Body of pancreas (tissue), 4 donors: ENCODE data around the gene DOK3. TPM values are rescaled to one million over a fixed set of nuclear protein-coding genes. Genes with fewer than 3 reads are reported as not detected.
A peak's percentile ranks its signal among the peaks of the same experiment; 100 is the strongest.

Source experiments
- ATAC-seq: fragments of 150-250 bp; one replicate; pipeline ENCODE4 v1.9.1; 2016
- DNase-seq, 4 donors: peaks; one replicate each; pipeline ENCODE4 v3.0.0-alpha.2; 2019
- H3K27ac ChIP-seq, 4 donors: fragments of 200-600 bp; sonication (generic); 1 replicate in 3 of 4; 2 replicates in 1 of 4; pipeline versions ENCODE4 v1.5.1 to v1.6.1; 2016 to 2019; ENCODE audit warnings: mild to moderate bottlenecking in 1 of 4, mixed read lengths in 1 of 4, moderate library complexity in 1 of 4
- H3K27me3 ChIP-seq, 2 donors: fragments of 200-600 bp; sonication (generic); one replicate each; pipeline ENCODE4 v1.6.0; 2016; ENCODE audit warnings: mild to moderate bottlenecking in 1 of 2
- H3K36me3 ChIP-seq, 2 donors: fragments of 200-600 bp; sonication (generic); replicated peaks in 1 of 2; 2 replicates each; pipeline ENCODE4 v1.5.1; 2016; ENCODE audit warnings: low read depth in 2 of 2; ENCODE audit not compliant: insufficient read depth in 1 of 2
- H3K4me1 ChIP-seq: fragments of 200-600 bp; sonication (generic); one replicate; pipeline ENCODE4 v1.6.0; 2016
- H3K4me3 ChIP-seq, 2 donors: fragments of 200-600 bp; sonication (generic); 1 replicate in 1 of 2; 2 replicates in 1 of 2; pipeline ENCODE4 v1.5.1; 2016 to 2019
- H3K9me3 ChIP-seq, 3 donors: fragments of 200-600 bp; sonication (generic); 1 replicate in 2 of 3; 2 replicates in 1 of 3; pipeline ENCODE4 v1.5.1; 2016
- CTCF ChIP-seq, 7 experiments: fragments of 450-650 bp in 4 of 7; fragments of 200-600 bp in 3 of 7; sonication (generic) in 3 of 7; IDR thresholded peaks; one replicate each; pipeline ENCODE4 v1.5.1; 2016 to 2019; ENCODE audit warnings: antibody characterized with exemption in 7 of 7
- POLR2A ChIP-seq, 3 donors: fragments of 450-650 bp; IDR thresholded peaks; one replicate each; pipeline ENCODE4 v1.6.1; 2016; ENCODE audit warnings: antibody characterized with exemption in 3 of 3, mild to moderate bottlenecking in 2 of 3
- WGBS, 2 donors: methylation state at CpG; one replicate each; pipeline ENCODE4 v1.1.5; 2017; 5-methylcytosine and 5-hydroxymethylcytosine counted together
- intact Hi-C: fragments of 100-400 bp; cut with DNase I; formaldehyde crosslinking; loops from one replicate; pipeline ENCODE4 v1.15.1; 2023
- total RNA-seq, 2 donors: library from RNA; depleted of rRNA; stranded (reverse); fragments of >200 nt; gene quantifications; one replicate each; pipeline ENCODE4 v1.1.0, GENCODE V29; 2016

The DOK3 gene
- total RNA-seq, 2 donors from 2014 or later, result 3.3 to 5.4 TPM

- no peaks in the 10 kb centered on the region for H3K27me3 ChIP-seq
- H3K4me3 ChIP-seq, result no peak overlapping the region
- H3K9me3 ChIP-seq, result no peaks in the 10 kb centered on the region
- no peak for ATAC-seq
- H3K27ac ChIP-seq, result no peak overlapping the region
- peaks cover 16% of the 10 kb centered on the region for H3K4me1 ChIP-seq
- peak in 1 of 4 donors; percentile 29 for DNase-seq
- intact Hi-C loops, result no loop called here
- TF ChIP-seq CTCF (IDR thresholded peaks at IDR 0.05) (peak in 6 of 7 experiments; percentile 12 to 40 (median 25)), POLR2A (IDR thresholded peaks at IDR 0.05) (no peak)
- no peaks in the 10 kb centered on the region for H3K36me3 ChIP-seq
- WGBS, 2 donors, result 68 to 74% methylated on average over 37 to 42 of the region's 43 CpGs
Measured at GRCh38 chr5:177491429-177491945, 18.1 kb downstream of the DOK3 start.

GRCh38 chr5:177490992-177491391, 18.6 kb downstream of the DOK3 start:
- ATAC-seq (no peak), DNase-seq (no peak)
- no peak for TF ChIP-seq CTCF (IDR thresholded peaks at IDR 0.05)
- TF ChIP-seq POLR2A (IDR thresholded peaks at IDR 0.05), result no peak
- no peak overlapping the region for H3K27ac ChIP-seq
- no peaks in the 10 kb centered on the region for H3K9me3 ChIP-seq
- peaks cover 11% of the 10 kb centered on the region for H3K4me1 ChIP-seq
- intact Hi-C loops, result no loop called here
- WGBS, 2 donors, result 93 to 94% methylated on average over 16 of the region's 16 CpGs
- H3K27me3 ChIP-seq, result no peaks in the 10 kb centered on the region
- H3K4me3 ChIP-seq, result no peak overlapping the region
- H3K36me3 ChIP-seq, result no peaks in the 10 kb centered on the region

- Histone ChIP-seq H3K4me1 (peaks cover 9% of the 10 kb centered on the region), H3K27me3 (no peaks in the 10 kb centered on the region), H3K4me3 (no peak overlapping the region), H3K9me3 (no peaks in the 10 kb centered on the region), H3K27ac (no peak overlapping the region), H3K36me3 (no peaks in the 10 kb centered on the region)
- no peak for DNase-seq
- TF ChIP-seq CTCF (IDR thresholded peaks at IDR 0.05), result no peak
- no peak for TF ChIP-seq POLR2A (IDR thresholded peaks at IDR 0.05)
- WGBS, 2 donors, result 90 to 92% methylated on average over 15 of the region's 15 CpGs
- ATAC-seq, result no peak
- intact Hi-C loops, result no loop called here
Measured at GRCh38 chr5:177490311-177490991, 19.2 kb downstream of the DOK3 start.

GRCh38 chr5:177489119-177489716, 20.4 kb downstream of the DOK3 start:
- DNase-seq (no peak), ATAC-seq (no peak)
- TF ChIP-seq POLR2A (IDR thresholded peaks at IDR 0.05) (no peak), CTCF (IDR thresholded peaks at IDR 0.05) (no peak)
- H3K4me1 ChIP-seq, result peaks cover 2% of the 10 kb centered on the region
- intact Hi-C loops, result no loop called here
- H3K4me3 ChIP-seq, result no peak overlapping the region
- no peaks in the 10 kb centered on the region for H3K9me3 ChIP-seq
- no peaks in the 10 kb centered on the region for H3K27me3 ChIP-seq
- 72 to 80% methylated on average over 13 to 26 of the region's 26 CpGs for WGBS, 2 donors
- no peak overlapping the region for H3K27ac ChIP-seq
- no peaks in the 10 kb centered on the region for H3K36me3 ChIP-seq
